WTC11 (cell line): ENCODE results near the gene MKX. TPM values are rescaled to one million over a fixed set of nuclear protein-coding genes. Genes with fewer than 3 reads are reported as not detected.

ENCODE experiments used
- ATAC-seq: fragments of 200-7000 bp; cut with Tn5 transposase; 2 replicates; pipeline ENCODE4 v1.10.0; 2021; ENCODE audit warnings: mild to moderate bottlenecking, moderate library complexity
- CTCF ChIA-PET: fragments of 300-600 bp; sonication (Branson Sonifier 250); formaldehyde crosslinking; loops from one replicate; lab custom pipeline; 2021; ENCODE audit warnings: antibody characterized with exemption; lab: Charles Lee
- POLR2A ChIA-PET: fragments of 350-600 bp; sonication (Branson Sonifier 250); formaldehyde crosslinking; loops from one replicate; lab custom pipeline; 2021; ENCODE audit warnings: antibody characterized with exemption; lab: Charles Lee
- DNase-seq: peaks from one replicate; pipeline ENCODE4 v3.0.0; 2021; ENCODE audit warnings: low spot score
- H3K27ac Mint-ChIP-seq: 2 replicates; pipeline ENCODE4 v1.8.0; 2021; ENCODE audit warnings: mixed read lengths
- H3K27me3 Mint-ChIP-seq: 2 replicates; pipeline ENCODE4 v1.8.0; 2021; ENCODE audit warnings: low read depth, mild to moderate bottlenecking, moderate library complexity, mixed read lengths
- H3K36me3 Mint-ChIP-seq: 2 replicates; pipeline ENCODE4 v1.8.0; 2021; ENCODE audit warnings: mixed read lengths
- H3K4me1 Mint-ChIP-seq: 2 replicates; pipeline ENCODE4 v1.8.0; 2022; ENCODE audit warnings: mixed read lengths
- H3K4me3 Mint-ChIP-seq: 2 replicates; pipeline ENCODE4 v1.8.0; 2021; ENCODE audit warnings: mild to moderate bottlenecking, moderate library complexity, mixed read lengths
- H3K9me3 Mint-ChIP-seq: 2 replicates; pipeline ENCODE4 v1.8.0; 2021; ENCODE audit warnings: mixed read lengths
- ATF1 ChIP-seq: sonication (generic); formaldehyde crosslinking; IDR thresholded peaks from 2 replicates; pipeline ENCODE4 v1.8.1; 2023; ENCODE audit warnings: mild to moderate bottlenecking, moderate library complexity, missing genetic modification reagents
- CBFB ChIP-seq: sonication (generic); formaldehyde crosslinking; IDR thresholded peaks from 2 replicates; pipeline ENCODE4 v1.8.1; 2022; ENCODE audit warnings: mild to moderate bottlenecking, low read depth, missing genetic modification reagents
- CREB1 ChIP-seq: sonication (generic); formaldehyde crosslinking; IDR thresholded peaks from 2 replicates; pipeline ENCODE4 v1.8.0; 2023; ENCODE audit warnings: mild to moderate bottlenecking, missing genetic modification reagents
- CREM ChIP-seq: sonication (generic); formaldehyde crosslinking; IDR thresholded peaks from 2 replicates; pipeline ENCODE4 v1.8.1; 2022; ENCODE audit warnings: mild to moderate bottlenecking, missing genetic modification reagents, moderate library complexity
- ETV6 ChIP-seq: sonication (generic); formaldehyde crosslinking; IDR thresholded peaks from 2 replicates; pipeline ENCODE4 v1.8.1; 2022; ENCODE audit warnings: mild to moderate bottlenecking, missing genetic modification reagents
- GABPB1 ChIP-seq: sonication (generic); formaldehyde crosslinking; IDR thresholded peaks from 2 replicates; pipeline ENCODE4 v1.8.1; 2023; ENCODE audit warnings: mild to moderate bottlenecking, missing genetic modification reagents
- NFATC4 ChIP-seq: fragments of 250-450 bp; sonication (Bioruptor Pico); IDR thresholded peaks from 2 replicates; pipeline ENCODE4 v1.9.0; 2021; ENCODE audit warnings: mild to moderate bottlenecking
- NFE2L1 ChIP-seq: sonication (generic); formaldehyde crosslinking; IDR thresholded peaks from 2 replicates; pipeline ENCODE4 v1.8.1; 2023; ENCODE audit warnings: missing genetic modification reagents
- NR3C1 ChIP-seq: sonication (generic); formaldehyde crosslinking; conservative IDR thresholded peaks from 2 replicates; pipeline ENCODE4 v1.8.1; 2023; ENCODE audit warnings: low read depth, mild to moderate bottlenecking, missing genetic modification reagents
- PREB ChIP-seq: sonication (generic); formaldehyde crosslinking; IDR thresholded peaks from 2 replicates; pipeline ENCODE4 v1.8.1; 2022; ENCODE audit warnings: mild to moderate bottlenecking, missing genetic modification reagents, moderate library complexity, borderline replicate concordance
- PRRX2 ChIP-seq: fragments of 250-450 bp; sonication (Bioruptor Pico); IDR thresholded peaks from 2 replicates; pipeline ENCODE4 v1.8.0; 2021; ENCODE audit warnings: mild to moderate bottlenecking
- RELA ChIP-seq: sonication (generic); formaldehyde crosslinking; IDR thresholded peaks from 2 replicates; pipeline ENCODE4 v1.8.1; 2022; ENCODE audit warnings: missing genetic modification reagents, mild to moderate bottlenecking, borderline replicate concordance
- SMAD4 ChIP-seq: sonication (generic); formaldehyde crosslinking; IDR thresholded peaks from 2 replicates; pipeline ENCODE4 v1.8.0; 2022; ENCODE audit warnings: mild to moderate bottlenecking, missing genetic modification reagents
- STAT6 ChIP-seq: sonication (generic); formaldehyde crosslinking; conservative IDR thresholded peaks from 2 replicates; pipeline ENCODE4 v1.8.1; 2023; ENCODE audit warnings: mild to moderate bottlenecking, low read depth, missing genetic modification reagents, moderate library complexity
- TEAD1 ChIP-seq: sonication (generic); formaldehyde crosslinking; IDR thresholded peaks from 2 replicates; pipeline ENCODE4 v1.8.0; 2022; ENCODE audit warnings: mild to moderate bottlenecking, missing genetic modification reagents
- USF2 ChIP-seq: sonication (generic); formaldehyde crosslinking; IDR thresholded peaks from 2 replicates; pipeline ENCODE4 v1.8.1; 2023; ENCODE audit warnings: mild to moderate bottlenecking, missing genetic modification reagents, moderate library complexity
- ZBTB21 ChIP-seq: sonication (generic); formaldehyde crosslinking; IDR thresholded peaks from 2 replicates; pipeline ENCODE4 v1.8.1; 2023; ENCODE audit warnings: mild to moderate bottlenecking, missing genetic modification reagents, borderline replicate concordance
- ZNF121 ChIP-seq: sonication (generic); formaldehyde crosslinking; IDR thresholded peaks from 2 replicates; pipeline ENCODE4 v1.8.0; 2023; ENCODE audit warnings: missing genetic modification reagents
- ZNF396 ChIP-seq: fragments of 250-450 bp; sonication (Bioruptor Pico); IDR thresholded peaks from 2 replicates; pipeline ENCODE4 v1.8.0; 2021; ENCODE audit warnings: mild to moderate bottlenecking, moderate library complexity, borderline replicate concordance
- ZNF416 ChIP-seq: fragments of 250-450 bp; sonication (Bioruptor Pico); IDR thresholded peaks from 2 replicates; pipeline ENCODE4 v1.9.0; 2021; ENCODE audit warnings: mild to moderate bottlenecking, inconsistent platforms
- ZNF512 ChIP-seq: sonication (generic); formaldehyde crosslinking; IDR thresholded peaks from 2 replicates; pipeline ENCODE4 v1.8.1; 2022; ENCODE audit warnings: missing genetic modification reagents, borderline replicate concordance
- total RNA-seq: library from RNA; stranded (reverse); gene quantifications from 3 replicates; pipeline ENCODE4 v1.2.3, GENCODE V29; 2021
- TF ChIP-seq, protein P1 (sequence below): sonication (generic); formaldehyde crosslinking; IDR thresholded peaks from 2 replicates; pipeline ENCODE4 v1.8.1; 2023; ENCODE audit warnings: mild to moderate bottlenecking, missing genetic modification reagents
- TF ChIP-seq, protein P2 (sequence below): fragments of 200-600 bp; IDR thresholded peaks from 2 replicates; pipeline ENCODE4 v1.8.0; 2022; ENCODE audit warnings: antibody characterized with exemption
- TF ChIP-seq, protein P3 (sequence below): sonication (generic); formaldehyde crosslinking; IDR thresholded peaks from 2 replicates; pipeline ENCODE4 v1.8.0; 2022; ENCODE audit warnings: mild to moderate bottlenecking, missing genetic modification reagents

The MKX gene
- total RNA-seq, 1 experiment from 2014 or later = 1.2 TPM

DNA sequence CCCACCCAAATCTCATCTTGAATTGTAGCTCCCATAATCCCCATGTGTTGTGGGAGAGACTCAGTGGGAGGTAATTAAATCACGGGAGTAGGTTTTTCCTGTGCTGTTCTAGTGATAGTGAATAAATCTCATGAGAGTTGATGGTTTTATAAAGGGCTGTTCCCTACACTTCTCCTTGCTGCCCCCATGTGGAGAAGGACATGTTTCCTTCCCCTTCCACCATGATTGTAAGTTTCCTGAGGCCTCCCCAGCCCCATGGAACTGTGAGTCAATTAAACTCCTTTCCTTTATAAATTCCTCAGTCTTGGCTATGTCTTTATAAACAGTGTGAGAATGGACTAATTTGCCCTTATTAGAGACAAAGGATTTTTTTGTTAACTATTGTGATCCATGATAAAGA, 48.5 kb upstream of the MKX start:
- no peak for DNase-seq
- ChIA-PET CTCF (interaction anchor here (1.5 kb wide), 1 partner anchor 448 kb away, joined by 5 read pairs; no protein-coding TSS in a partner anchor), POLR2A (no interaction called here)
- ATAC-seq = peak; percentile 53
- Mint-ChIP-seq H3K27me3 (no peaks in the 10 kb centered on the region), H3K36me3 (no peaks in the 10 kb centered on the region), H3K27ac (no peak overlapping the region), H3K4me1 (peaks cover 6% of the 10 kb centered on the region), H3K9me3 (0 out of 2 replicates have a peak, but pooled peaks cover 4% of the 10 kb centered on the region), H3K4me3 (no peak overlapping the region)
- no peak for TF ChIP-seq RELA (CRISPR knock-in tag)
- TF ChIP-seq NR3C1 = no peak
- TF ChIP-seq PREB (CRISPR knock-in tag) = no peak
- TF ChIP-seq GABPB1 (CRISPR knock-in tag) = no peak
- no peak for TF ChIP-seq ZNF416 (CRISPR knock-in tag)
- TF ChIP-seq ETV6 (CRISPR knock-in tag) = no peak
- TF ChIP-seq USF2 = no peak
- no peak for TF ChIP-seq CREM (CRISPR knock-in tag)
- TF ChIP-seq ZNF121 (CRISPR knock-in tag) = no peak
- no peak for TF ChIP-seq ZNF512 (CRISPR knock-in tag)
- TF ChIP-seq CBFB (CRISPR knock-in tag) = no peak
- TF ChIP-seq SMAD4 (CRISPR knock-in tag) = no peak
- TF ChIP-seq PRRX2 (CRISPR knock-in tag) = no peak
- TF ChIP-seq NFE2L1 = no peak
- TF ChIP-seq ATF1 (CRISPR knock-in tag) = no peak
- no peak for TF ChIP-seq ZBTB21
- TF ChIP-seq, protein P1, sequence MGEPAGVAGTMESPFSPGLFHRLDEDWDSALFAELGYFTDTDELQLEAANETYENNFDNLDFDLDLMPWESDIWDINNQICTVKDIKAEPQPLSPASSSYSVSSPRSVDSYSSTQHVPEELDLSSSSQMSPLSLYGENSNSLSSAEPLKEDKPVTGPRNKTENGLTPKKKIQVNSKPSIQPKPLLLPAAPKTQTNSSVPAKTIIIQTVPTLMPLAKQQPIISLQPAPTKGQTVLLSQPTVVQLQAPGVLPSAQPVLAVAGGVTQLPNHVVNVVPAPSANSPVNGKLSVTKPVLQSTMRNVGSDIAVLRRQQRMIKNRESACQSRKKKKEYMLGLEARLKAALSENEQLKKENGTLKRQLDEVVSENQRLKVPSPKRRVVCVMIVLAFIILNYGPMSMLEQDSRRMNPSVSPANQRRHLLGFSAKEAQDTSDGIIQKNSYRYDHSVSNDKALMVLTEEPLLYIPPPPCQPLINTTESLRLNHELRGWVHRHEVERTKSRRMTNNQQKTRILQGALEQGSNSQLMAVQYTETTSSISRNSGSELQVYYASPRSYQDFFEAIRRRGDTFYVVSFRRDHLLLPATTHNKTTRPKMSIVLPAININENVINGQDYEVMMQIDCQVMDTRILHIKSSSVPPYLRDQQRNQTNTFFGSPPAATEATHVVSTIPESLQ (CRISPR knock-in tag) = no peak
- TF ChIP-seq ZNF396 (CRISPR knock-in tag) = no peak
- no peak for TF ChIP-seq NFATC4 (CRISPR knock-in tag)

DNA sequence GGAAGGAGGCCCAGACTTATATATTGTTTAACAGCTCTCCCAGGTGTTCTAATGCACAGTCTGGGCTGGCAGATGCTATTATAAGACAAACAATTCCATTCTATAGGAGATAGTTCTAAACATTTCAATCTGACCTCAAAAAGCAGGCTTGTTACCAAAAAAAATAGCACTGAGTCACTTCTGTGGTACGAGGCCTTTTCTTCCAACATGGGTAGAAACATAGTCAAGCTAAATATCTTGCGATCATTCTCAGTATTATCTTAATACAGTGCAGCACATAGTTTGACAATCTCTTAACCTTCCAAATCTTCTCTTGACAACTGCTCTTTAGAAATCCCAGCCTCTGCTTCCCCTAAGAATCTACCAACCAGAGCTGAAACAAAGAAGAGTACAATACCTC, 46.6 kb upstream of the MKX start:
- no peaks in the 10 kb centered on the region for H3K36me3 Mint-ChIP-seq
- H3K27ac Mint-ChIP-seq = no peak overlapping the region
- H3K4me1 Mint-ChIP-seq = peaks cover 15% of the 10 kb centered on the region
- TF ChIP-seq TEAD1 (CRISPR knock-in tag) (no peak), CREB1 (CRISPR knock-in tag) (no peak), STAT6 (CRISPR knock-in tag) (no peak)
- TF ChIP-seq, protein P2, sequence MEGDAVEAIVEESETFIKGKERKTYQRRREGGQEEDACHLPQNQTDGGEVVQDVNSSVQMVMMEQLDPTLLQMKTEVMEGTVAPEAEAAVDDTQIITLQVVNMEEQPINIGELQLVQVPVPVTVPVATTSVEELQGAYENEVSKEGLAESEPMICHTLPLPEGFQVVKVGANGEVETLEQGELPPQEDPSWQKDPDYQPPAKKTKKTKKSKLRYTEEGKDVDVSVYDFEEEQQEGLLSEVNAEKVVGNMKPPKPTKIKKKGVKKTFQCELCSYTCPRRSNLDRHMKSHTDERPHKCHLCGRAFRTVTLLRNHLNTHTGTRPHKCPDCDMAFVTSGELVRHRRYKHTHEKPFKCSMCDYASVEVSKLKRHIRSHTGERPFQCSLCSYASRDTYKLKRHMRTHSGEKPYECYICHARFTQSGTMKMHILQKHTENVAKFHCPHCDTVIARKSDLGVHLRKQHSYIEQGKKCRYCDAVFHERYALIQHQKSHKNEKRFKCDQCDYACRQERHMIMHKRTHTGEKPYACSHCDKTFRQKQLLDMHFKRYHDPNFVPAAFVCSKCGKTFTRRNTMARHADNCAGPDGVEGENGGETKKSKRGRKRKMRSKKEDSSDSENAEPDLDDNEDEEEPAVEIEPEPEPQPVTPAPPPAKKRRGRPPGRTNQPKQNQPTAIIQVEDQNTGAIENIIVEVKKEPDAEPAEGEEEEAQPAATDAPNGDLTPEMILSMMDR = no peak
- TF ChIP-seq, protein P3, sequence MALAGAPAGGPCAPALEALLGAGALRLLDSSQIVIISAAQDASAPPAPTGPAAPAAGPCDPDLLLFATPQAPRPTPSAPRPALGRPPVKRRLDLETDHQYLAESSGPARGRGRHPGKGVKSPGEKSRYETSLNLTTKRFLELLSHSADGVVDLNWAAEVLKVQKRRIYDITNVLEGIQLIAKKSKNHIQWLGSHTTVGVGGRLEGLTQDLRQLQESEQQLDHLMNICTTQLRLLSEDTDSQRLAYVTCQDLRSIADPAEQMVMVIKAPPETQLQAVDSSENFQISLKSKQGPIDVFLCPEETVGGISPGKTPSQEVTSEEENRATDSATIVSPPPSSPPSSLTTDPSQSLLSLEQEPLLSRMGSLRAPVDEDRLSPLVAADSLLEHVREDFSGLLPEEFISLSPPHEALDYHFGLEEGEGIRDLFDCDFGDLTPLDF = no peak
- no peaks in the 10 kb centered on the region for H3K27me3 Mint-ChIP-seq
- H3K9me3 Mint-ChIP-seq = 0 out of 2 replicates have a peak, but pooled peaks cover 4% of the 10 kb centered on the region
- H3K4me3 Mint-ChIP-seq = no peak overlapping the region
- CTCF ChIA-PET = no interaction called here
- DNase-seq = no peak
- POLR2A ChIA-PET = no interaction called here
- ATAC-seq = no peak
